GM12891 (cell line): ENCODE measurements around the gene PDIA2.

ENCODE experiments used
- POLR2A ChIP-seq: IDR thresholded peaks from 2 replicates; pipeline ENCODE4 v1.6.1; 2011; ENCODE audit warnings: low read depth, low read length, control low read depth
- POLR2AphosphoS5 ChIP-seq: IDR thresholded peaks from 2 replicates; pipeline ENCODE4 v1.6.1; 2011; ENCODE audit warnings: low read depth, low read length, control low read depth
- TAF1 ChIP-seq: IDR thresholded peaks from 2 replicates; pipeline ENCODE4 v1.6.1; 2011; ENCODE audit warnings: low read depth, low read length, control low read depth

DNA sequence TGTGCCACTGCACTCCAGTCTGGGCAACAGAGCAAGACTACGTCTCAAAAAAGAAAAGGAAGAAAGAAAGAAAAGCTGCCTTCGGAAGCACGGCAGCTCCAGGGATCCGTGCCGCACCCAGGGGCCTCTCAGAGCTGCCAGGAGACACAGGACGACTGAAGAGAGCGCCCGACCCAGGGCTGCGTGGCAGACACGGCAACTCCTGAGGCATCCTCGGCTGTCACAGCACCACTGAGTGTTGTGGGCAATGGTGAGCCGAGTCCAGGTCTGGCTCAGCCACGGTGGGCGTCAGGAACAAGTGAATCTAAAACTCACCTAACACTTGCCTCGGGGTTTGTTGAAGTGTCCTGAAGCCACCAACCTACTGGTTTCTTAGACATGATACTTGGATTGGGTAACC is 28.8 kb downstream of the PDIA2 start:
- TF ChIP-seq TAF1, result no peak
- no peak for TF ChIP-seq POLR2A
- no peak for TF ChIP-seq POLR2AphosphoS5
